ENCODE measurements around the gene IRF4.

The IRF4 gene

DNA sequence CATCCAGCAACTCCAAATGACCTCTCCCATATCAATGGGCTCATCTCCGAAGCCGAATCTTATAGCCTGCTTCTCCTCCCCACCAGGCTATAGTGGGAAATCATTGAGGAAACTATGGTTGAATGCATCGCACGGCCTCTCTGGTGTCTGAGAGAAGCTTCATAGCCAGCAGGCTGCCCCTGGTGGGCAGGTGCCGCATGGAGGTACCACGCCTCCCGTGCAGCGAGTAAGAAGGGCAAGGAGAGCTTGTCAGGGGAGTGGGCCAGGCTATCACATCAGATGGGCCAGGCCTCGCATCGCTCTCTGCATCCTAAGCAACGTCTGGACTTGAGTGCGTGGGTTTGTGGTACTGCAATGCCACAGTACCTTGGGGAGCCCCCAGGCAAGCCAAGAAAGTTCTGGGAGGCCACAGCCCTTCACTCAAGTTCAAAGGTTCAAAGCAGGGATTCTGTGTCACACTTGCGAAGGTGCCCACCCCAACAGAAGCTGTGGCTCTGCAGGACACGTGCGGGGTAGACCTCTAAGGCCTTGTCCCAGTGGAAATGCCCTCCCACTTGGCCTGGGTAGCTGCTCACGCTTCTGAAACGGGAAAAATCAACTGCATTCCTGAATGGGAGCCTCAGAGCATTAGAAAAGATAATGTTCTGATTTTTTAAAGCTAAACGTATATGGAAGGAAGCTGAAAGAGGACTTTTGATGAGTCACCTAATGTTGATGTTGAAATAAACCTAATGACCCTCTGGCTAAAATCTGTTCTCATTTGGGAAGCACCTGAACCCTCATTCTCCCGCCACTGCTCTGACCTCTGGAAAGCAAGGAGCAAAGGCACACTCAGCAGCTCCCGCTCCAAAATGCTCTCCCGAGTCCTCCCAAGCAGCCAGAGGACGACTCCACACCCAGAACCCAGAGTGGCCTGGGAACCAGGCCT, 8.4 kb upstream of the IRF4 start:
- DNase-seq, result no peak

DNA sequence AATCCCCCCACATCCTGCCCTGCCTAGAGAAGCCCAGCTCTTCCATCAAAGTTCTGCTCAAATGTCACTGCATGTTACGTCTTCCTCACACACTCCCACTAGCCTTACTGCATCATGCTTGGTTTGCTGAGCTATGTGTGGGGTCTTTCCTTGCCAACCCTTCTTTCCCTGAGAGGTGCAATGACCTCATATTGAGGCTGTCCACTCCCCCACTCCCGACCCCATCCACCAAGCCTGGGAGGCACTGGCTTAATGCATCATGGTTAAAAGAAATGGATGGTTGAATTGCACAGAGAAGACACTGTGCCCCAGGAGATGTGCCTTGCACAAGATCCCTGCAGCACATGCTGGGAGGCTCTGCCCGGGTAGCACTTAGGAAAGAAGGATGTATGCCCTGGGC, 7.7 kb upstream of the IRF4 start:
- no peak for DNase-seq

DNA sequence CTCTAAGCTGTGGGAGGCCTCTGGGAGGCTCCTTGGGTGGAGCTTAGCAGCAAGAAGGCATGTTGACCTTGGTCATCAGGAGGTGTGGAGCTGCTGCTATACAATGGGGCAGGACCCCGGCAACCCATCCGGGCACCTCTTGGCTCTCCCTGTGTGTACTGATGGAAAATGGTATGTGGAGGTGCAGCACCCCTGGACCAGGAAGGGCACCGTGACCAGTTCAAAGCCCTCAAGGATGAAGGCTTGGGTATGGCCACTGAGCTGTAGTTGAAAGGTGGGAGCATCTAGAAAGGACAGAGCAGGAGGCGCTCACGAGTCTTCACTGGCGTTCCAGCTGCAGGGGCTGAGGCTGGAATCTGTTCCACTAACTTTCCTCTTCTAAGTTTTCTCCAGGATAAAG, 6.7 kb upstream of the IRF4 start:
- DNase-seq, result no peak

DNA sequence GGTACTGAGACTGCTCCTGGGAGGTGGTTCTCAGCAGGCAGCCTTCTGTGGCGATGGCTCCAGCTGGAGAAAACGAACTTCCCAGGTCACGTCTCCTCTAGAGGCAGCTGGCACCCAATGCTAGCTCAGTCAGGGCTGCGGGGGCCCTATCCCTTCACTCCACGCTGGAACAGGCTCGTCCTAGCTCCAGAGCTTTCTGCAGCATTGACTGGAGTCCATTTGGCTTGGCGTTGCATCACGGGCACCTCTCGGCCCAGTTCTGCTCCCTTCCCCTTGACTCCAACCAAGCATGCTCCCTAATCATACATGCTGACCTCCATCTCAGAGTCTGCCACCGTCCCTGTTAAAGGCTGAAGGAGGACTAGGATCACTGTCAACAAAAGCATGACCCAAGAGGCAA, 5.9 kb upstream of the IRF4 start:
- no peak for DNase-seq

DNA sequence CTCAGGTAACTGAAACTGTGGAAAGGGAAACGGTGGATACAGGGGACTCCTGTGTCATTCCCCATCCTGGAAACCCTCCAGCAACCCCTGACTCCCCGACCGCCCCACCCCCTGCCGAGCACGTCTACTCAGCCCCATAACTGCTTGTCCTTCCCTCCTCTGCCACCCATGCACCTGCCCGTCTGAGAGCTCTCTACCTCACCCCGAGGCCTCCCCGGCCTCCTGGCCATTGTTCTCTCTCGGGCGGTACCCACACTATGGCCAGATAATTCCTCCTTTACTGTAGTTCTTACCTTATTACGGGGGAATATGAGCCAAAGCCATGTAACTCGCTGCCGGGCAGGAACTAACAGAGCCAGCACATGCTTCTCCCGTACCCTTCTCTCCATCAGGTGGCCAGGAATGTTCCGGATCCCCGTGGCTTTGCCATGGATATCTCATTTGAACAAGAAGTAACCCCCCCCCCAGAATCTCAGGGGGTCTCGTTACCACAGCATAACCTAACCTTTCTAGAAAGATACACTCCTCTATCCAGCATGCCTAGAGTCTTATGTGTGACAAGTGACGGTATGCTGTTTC, 4.8 kb upstream of the IRF4 start:
- no peak for DNase-seq

DNA sequence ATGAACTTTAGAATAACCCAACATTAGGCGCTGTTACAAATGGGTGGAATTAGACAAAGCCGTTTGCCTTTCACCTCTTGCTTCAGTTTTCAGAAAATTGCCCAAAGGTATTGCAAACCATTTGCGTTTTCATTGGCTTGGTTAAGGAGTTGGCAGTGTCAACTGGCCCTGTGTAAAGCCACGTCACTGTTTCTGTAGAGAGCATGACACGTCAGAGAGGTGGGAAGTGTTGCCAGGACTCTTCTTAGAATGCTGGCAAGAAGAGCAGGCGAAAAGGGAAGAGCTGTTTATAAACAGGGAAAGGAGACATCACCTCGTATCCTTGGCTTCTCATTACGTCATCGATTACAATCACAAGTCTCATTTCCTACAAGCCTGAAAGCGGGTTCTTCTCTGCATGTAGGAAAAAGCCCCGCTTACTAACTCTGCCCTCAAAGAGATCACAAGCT, 4.2 kb upstream of the IRF4 start:
- no peak for DNase-seq

DNA sequence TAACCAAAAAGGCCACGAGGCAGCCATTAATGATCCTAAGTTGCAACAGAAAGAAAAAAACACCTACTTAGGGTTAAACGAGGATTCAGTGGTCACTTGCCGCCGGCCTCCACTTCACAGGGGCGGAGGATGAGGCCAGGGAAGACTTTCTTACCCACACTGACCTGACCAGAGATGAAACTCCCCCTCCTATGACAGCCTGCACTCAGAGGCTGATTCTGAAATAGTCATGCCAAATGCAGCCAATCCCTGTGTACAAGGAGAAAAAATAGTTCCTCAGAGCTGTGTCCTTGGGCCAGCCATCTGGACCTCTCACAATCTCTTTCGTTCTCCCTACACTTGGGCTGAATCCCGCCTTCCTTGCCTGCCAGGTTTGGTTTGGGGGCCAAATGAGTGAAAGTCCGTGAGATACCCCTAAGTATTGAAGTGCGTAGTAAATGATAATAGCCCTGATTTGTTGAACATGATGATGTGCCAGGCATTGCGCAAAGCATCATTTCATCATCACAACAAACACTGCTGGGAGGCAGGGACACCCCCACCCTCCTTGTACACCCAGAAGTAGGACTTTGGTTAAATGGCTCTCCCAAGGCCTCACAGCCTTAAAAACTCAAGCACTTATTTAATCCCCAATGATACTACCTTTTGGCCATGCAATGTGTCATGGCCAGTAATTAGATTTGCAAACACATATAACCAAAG, 3.2 kb upstream of the IRF4 start:
- DNase-seq, result no peak

DNA sequence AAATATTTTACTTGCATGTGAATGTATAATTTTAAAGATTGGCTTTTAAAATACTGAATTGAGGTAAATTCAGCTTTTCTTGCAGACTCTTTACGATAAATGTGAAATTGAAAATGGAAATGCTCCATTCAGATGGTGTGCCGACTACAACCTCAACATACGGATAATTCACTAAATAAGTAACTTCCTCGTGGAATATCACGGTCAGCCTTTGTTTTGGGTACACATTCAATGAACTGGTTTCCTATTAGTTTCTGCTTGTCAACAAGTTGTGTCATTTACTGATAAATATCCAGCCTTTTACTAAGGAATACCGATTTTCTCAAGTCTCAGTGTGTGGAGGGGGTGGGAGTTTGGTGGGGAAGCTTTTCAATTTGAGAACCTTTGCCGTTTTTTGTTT, 2.4 kb upstream of the IRF4 start:
- no peak for DNase-seq

DNA sequence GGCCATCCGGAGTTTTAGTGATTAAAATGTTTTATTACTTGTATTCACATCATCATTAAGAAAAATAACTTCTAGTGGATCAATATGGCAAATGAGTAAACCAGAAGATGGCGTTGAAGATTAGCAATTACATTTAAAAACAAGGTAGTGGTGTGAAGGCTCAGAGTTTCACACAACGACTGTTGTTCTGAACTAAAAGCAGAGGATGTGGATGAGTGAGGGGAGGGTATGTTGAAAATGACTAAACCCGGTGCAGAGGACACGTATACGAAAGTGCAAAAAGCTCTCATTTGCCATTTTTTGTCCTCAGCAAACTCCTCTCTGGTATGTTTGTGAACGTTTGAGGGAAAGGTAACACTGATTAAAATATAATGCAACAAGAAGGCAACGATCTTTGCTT, 1.9 kb upstream of the IRF4 start:
- DNase-seq, result no peak

DNA sequence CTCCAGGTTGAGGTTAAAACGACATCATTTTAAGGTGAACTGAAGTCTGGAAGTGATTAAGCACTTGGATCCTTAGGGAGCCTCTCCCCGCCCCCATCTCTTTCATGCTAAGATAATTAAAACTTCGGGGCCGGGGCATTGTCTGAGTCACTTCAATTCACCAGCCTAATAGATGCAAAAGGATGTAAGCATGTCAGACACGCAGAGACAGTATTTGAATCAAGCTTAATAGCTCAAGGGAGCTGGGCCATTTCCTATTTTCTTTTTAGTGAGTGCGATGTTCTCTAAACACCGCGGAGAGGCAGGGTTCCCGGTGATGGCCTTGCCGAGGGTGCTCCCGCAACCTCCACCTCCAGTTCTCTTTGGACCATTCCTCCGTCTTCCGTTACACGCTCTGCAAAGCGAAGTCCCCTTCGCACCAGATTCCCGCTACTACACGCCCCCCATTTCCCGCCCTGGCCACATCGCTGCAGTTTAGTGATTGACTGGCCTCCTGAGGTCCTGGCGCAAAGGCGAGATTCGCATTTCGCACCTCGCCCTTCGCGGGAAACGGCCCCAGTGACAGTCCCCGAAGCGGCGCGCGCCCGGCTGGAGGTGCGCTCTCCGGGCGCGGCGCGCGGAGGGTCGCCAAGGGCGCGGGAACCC, 516 bp upstream of the IRF4 start:
- no peak for DNase-seq

DNA sequence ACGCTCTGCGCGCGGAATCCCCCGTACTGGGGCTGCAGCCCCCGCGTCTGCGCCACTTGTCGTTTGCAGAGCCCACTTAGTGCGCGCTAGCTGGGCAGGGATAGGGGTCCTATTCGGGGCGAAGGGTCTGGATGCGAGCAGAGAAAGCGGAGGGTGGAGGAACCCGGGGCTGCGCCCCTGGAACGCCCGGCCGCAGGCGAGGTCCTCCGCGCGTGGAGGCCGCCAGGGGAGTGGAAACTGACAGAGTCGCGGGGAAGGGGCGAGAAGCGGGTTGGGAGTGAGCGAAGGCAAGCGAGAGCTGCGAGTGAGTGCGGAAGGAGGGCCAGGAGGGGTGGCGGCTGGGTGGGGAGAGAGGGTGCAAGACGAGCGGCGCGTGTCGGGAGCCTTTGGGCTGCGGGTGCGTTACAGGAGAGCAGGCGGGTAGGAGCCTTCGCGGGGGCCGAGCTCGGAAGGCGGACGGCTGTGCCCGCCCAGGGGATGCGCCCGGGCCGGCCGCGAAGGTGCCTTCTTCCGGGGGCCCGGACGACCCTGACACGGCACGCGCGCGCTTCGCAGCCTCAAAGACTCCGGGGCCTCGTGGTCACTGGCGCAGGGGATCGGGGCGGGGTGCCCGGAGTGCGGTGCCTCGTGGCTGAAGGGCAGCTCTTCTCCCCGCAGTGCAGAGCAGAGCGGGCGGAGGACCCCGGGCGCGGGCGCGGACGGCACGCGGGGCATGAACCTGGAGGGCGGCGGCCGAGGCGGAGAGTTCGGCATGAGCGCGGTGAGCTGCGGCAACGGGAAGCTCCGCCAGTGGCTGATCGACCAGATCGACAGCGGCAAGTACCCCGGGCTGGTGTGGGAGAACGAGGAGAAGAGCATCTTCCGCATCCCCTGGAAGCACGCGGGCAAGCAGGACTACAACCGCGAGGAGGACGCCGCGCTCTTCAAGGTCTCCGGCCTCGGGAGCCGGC, 1.2 kb downstream of the IRF4 start:
- DNase-seq, result no peak

DNA sequence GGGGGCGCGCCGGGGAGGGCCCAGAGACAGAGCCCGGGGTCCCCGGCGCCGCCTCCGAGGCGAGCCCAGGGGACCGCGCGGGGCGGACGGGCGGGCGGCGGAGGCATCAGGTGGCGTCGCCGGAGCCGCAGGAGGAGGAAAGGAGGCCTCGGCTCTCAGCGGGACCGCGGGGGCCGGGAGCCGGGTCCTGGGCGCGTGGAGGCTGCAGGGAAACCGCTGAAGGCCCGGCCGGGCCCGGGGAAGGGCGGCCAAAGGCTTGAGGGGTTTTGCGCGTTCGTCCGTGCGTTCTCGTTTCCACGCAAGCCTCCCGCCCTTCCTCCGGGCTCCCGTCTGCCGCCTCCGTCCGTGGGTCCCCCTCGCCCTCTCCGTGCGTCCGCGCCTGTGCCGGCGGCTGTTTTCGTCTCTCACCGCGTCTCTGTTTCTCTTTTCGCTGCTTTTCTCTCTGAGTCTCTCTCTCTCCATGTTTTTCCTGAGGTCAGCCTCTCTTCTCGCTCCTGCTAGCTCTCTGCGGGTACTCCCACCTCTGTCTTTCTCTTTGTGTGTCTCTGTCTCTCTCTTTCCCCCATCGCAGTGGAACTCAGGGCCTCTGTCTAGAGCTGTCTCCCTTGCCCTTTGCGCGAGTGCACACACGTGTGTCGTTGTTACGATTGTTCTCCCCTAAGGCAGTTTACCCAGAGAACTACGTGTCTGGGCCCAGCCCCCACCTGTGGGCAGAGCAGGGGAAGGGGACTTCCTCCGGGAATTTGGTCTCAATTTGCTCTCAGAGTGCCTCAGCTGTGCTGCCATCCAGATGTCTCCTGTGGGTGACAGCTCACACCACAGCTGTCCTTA, 2.1 kb downstream of the IRF4 start:
- DNase-seq, result no peak

DNA sequence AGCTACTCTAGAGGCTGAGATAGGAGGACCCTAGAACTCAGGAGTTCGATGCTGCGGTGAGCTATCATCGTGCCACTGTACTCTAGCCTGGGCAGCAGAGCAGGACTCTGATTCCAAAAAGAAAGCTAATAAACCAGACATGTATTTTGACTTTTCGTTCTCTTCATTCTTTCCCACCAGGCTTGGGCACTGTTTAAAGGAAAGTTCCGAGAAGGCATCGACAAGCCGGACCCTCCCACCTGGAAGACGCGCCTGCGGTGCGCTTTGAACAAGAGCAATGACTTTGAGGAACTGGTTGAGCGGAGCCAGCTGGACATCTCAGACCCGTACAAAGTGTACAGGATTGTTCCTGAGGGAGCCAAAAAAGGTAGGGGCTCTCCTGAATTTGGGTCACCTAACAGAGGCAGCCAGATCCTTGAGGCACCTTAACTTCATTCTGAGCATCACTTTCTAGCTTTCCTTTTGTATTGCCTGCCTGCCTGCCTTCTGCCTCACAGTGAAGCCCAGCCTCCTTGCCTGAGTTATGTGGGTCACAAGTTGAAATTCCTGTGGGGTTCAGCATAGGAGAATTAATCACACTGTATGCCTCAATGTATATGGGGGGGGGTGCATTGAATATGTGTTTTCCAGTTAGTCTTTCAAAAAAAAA, 3.2 kb downstream of the IRF4 start:
- no peak for DNase-seq

DNA sequence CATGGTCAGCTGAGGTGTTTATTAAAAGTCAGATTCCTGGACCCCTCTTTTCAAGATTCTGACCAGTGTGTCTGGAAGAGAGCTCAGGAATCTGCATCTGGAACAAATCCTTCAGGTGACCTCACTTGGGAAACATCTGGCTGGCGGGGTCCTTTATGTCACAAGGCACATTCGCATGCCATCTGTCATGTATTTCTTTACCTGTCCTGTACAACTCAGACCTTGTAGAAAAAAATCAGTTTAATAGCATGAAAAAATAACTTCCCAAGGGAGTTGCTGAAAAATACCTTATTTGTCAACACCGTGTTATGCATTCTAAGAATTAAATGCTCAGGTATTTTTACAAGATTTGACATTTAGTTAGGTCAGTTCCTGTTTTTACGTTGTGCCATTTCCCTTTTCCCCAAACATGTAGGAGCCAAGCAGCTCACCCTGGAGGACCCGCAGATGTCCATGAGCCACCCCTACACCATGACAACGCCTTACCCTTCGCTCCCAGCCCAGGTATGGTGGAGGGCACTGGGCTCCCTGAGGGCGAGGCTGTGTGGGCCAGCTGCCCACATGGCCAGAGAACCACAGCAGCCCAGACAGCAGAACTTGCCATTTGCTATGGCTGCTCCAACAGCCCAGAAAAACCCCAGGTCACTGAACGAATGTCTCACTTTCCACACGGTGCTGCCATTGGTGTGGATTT, 4.0 kb downstream of the IRF4 start:
- no peak for DNase-seq

DNA sequence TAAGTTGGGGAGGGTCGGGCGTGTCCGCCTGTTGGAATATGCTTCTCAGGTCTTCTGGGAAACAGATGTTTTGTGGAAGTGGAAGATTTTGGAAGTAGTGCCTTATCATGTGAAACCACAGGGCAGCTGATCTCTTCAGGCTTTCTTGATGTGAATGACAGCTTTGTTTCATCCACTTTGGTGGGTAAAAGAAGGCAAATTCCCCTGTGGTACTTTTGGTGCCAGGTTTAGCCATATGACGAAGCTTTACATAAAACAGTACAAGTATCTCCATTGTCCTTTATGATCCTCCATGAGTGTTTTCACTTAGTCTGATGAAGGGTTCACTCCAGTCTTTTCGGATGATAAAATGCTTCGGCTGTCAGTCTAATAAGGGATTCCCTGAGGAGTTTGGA, 4.6 kb downstream of the IRF4 start:
- no peak for DNase-seq

DNA sequence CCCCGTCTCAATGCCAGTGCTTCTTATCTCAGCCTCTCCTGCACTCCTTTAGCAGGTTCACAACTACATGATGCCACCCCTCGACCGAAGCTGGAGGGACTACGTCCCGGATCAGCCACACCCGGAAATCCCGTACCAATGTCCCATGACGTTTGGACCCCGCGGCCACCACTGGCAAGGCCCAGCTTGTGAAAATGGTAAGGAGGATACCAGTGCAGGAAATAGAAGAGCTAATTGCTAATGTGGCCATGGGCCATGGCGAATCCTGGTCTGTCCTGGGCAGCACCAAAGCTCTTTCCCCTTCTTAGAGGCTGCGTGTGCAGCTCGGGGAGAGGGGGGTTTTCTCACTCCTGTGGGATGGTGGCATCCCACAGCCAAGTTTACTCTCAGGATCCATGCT, 5.5 kb downstream of the IRF4 start:
- DNase-seq, result no peak

DNA sequence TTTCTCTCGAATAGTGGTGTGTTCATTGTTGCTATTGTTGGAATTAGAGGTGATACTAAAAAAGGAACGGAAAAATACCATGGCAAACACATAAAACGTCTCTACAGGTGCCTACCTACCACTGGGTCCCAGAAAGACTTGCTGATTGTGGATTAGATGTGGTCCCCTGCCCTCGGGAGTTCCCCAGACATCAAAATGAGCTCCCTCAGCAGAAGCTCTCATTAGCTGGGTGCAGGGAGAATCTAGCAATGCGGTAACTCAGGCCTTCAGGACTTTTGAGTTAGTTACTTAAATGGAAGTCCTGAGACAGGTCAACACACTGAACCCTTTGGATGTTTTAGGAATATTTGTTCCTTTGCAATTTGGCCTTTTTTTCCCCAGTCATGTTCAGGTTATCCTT, 6.1 kb downstream of the IRF4 start:
- DNase-seq, result no peak

DNA sequence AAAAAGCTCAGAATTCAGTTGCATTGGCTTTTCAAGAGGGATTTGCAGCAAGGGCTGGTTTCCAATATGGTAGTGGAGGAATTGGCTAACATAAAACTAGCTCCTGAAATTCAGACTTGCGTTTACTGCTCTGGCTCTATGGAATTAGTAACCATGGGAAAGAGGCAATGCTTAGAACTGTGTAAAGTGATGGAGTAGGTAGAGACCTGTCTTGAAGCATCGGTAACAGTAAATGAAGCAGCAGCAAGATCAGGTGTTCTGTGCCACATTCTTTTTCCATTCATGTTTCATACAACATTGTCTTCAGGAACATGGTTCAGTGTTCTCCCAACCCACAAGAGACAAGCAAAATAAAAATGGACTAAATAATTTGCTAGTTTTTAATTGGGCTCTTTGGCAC, 6.5 kb downstream of the IRF4 start:
- no peak for DNase-seq

DNA sequence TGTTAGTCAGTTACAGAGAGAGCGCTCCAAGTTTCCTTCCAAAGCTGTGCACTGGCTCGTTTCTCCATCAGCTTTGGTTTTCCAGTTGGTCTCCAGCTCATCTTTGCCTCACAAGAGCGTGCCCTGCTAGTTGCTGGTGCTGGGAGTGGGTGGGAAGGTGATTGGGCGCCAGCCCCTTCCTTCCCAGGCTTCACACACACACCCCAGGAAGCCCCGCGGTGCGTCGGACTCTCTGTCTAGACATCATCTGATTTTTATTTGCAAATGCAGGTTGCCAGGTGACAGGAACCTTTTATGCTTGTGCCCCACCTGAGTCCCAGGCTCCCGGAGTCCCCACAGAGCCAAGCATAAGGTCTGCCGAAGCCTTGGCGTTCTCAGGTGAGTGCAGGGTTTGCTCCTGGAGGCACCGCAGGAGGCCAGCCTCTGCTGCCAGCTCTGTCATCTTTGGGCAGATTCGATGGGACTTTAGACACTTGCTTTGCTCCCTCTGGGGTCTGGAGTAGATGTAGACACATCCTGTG, 7.1 kb downstream of the IRF4 start:
- no peak for DNase-seq
